HG02759 (cell line): ENCODE results near the gene SCUBE1.
"Not testable (repeated sequence)": the region's sequence is repeated elsewhere in the genome, so short reads cannot be mapped to it uniquely, and the experiment has no call there.

ENCODE experiments used
- ATAC-seq: cut with Tn5 transposase; IDR thresholded peaks from one replicate; pipeline ENCODE4 v1.9.1; 2021; ENCODE audit warnings: mild to moderate bottlenecking, moderate library complexity; ENCODE audit not compliant: unreplicated experiment

SCUBE1 gene

DNA sequence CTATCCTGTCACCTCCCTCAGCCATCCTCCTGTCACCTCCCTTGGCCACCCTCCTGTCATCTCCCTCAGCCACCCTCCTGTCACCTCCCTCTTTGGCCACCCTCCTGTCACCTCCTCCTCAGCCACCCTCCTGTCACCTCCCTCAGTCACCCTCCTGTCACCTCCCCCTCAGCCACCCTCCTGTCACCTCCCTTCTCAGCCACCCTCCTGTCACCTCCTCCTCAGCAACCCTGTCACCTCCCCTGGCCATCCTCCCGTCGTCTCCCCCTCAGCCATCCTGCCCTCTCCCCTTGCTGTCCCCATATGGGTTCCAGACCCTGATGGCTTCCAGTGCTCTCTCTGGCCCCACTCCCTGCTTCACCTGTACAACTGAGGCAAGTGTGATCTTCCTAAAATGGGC is 61.8 kb downstream of the SCUBE1 start:
- ATAC-seq, result no peak

DNA sequence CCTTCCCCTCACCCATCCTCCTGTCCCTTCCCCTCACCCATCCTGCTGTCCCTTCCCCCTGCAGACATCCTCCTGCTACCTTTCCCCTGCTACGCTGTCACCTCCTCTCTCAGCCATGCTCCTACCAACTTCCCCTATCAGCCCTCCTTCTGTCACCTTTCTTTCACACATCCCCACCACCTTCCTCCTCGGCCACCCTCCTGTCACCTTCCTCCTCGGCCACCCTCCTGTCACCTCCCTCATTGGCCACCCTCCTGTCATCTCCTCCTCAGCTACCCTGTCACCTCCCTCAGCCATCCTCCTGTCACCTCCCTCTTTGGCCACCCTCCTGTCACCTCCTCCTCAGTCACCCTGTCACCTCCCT is 62.7 kb downstream of the SCUBE1 start:
- not testable (repeated sequence) for ATAC-seq

DNA sequence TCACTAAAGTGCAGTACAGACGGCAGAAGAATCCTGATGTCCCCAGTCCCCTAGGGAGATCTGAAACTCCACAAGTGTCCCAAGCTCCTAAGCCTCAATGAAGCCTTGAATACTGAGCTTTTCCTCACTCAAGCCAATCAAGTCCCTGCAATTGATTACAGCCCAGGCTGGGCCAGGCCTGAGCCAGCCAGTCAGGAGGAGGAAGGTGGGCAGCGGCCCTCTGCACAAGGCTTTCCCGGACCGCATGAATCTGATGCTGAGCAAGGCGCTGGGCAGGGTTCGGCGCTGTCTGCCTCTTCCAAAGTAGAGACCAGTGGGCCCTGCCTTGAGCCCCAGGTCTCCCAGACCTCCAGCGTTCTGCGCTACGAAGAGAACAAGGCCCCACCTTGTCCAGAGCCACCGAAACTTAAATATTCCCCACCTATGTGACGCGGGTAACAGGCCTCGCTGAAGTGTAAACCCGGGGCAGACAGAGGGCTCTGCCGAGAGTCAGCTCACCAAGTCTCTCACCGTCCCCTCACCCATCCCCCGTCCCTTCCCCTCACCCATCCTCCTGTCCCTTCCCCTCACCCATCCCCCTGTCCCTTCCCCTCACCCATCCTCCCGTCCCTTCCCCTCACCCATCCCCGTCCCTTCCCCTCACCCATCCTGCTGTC is 63.2 kb downstream of the SCUBE1 start:
- no peak for ATAC-seq

DNA sequence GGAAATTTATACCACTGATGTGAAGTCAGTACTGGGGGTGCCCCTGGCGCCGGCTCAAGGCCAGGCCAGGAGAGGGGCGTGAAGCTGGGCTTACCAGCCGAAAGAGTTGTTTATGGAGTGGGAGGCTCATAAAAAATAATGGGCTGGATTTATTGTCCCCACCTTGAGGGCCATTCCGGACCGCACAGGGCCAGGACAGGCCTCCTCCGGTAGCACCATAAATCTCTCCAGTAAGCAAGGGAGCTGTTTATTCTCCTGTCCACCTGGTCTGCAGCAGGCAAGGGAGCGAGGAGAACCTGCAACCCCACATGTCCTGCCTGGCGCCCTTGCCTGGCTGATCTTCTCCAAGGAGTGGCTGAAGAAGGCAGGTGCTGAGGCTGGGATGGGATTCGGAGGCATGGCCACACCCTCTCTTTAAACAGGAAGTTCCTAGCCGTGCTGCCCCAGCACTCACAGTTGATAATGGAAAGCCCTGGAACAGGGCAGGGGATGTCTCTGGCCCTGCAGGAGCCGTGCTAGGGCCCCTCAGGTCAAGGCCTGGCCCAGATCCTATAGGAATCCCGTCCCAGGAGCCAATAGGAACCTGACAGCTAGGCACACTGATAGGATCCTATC is 65.1 kb downstream of the SCUBE1 start:
- no peak for ATAC-seq

DNA sequence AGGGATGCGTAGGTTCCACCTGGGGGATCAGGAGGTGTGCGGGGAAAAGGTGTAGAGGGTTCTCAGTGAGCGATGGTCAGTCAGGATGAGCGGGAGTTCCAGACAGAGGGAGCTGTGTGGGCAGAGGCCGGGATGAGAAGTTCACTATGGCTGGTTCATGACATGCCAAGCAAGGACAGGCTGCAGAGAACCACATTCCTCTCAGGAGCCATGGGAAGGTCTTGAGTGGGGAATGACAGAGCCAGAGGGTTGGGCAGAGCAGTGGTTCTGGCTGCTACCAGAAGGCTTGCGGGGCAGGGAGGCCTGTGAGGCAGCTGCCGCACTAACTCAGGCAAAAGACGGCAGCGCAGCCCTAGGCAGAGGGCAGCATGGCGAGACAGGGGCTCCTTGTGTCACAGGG is 66.1 kb downstream of the SCUBE1 start:
- ATAC-seq, result no peak

DNA sequence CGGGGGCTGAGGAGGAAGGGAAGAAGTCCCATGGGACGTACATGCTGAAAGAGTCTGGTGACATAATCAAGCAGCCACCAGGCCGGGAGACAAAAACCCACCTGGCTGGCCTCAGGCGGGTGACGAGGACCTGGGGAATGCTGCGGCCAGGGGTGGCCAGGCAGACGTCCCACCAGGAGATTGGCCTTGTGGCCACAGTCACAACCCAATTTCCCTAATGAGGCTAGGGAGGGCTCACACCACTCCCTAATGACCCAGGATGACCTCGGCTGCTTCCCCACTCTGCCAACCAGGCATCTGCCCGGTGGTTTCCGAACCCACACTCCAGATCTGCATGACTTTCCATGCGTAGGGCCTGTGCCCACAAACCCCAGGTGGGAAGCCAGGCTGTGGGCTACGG is 66.9 kb downstream of the SCUBE1 start:
- ATAC-seq, result no peak

DNA sequence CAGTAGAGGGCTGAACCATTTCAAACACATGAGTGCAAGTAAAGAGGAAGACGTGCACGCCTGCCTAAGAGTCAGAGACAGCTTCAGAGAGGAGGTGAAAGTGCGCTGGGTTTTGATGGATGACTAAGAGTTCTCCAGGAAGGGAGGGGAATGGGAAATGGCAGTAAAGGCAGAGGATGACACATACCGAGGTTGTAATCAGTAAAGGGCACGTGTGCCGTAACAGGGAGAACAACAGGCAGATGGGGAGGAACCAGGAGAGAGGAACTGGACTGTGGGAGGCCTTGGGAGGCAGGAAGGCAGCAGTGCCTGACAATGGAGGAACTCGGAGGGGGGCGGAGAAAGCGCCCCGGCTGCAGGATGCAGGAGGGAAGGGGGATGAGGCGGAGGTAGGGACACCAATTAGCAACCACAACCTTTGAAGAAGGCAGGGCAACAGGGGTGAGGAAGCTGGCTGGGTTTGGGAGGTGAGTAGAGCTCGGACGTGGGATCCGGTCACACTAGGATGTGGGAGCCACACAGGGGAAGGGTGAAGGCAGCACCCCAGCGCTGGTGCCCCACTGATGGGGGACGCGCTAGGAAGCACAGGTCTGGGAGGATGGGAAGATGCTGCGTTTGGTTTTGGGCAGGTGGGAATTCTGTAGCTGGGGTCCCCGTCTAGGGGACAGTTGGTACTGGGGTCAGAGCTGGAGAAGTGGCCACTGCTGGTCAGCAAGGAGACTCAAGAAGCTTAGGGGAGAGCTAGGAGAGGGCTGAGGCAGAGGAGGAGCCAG is 67.4 kb downstream of the SCUBE1 start:
- no peak for ATAC-seq

DNA sequence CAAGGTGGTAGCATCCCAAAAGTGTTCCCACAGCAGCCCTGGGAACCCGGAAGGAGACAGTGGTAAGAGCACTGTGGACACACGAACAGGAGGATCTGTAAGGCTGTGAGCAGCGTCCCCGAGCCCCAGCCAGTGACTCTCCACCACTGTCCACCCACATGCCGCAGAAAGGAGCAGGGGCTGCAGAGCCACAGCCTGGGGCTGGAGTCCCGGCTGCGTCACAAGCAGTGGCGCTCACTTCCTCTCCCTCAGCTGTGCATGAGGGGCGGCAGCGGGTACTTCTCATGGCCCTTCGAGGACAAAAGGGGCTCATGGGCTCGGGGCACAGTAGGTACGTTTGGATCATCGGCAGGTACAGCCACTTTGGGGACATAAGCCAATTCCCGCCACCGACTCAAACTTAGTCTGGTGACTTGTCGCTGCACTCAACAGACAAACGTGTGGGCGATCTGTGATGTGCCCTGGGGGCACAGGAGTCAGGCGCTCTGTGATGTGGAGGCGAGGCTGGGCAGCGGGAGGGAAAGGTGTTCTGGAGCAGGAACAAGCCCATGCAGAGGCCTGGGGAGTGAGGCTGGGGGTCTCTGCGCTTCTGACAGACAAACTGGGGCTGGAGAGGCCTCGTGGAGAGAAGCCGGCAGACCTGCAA is 68.5 kb downstream of the SCUBE1 start:
- no peak for ATAC-seq

DNA sequence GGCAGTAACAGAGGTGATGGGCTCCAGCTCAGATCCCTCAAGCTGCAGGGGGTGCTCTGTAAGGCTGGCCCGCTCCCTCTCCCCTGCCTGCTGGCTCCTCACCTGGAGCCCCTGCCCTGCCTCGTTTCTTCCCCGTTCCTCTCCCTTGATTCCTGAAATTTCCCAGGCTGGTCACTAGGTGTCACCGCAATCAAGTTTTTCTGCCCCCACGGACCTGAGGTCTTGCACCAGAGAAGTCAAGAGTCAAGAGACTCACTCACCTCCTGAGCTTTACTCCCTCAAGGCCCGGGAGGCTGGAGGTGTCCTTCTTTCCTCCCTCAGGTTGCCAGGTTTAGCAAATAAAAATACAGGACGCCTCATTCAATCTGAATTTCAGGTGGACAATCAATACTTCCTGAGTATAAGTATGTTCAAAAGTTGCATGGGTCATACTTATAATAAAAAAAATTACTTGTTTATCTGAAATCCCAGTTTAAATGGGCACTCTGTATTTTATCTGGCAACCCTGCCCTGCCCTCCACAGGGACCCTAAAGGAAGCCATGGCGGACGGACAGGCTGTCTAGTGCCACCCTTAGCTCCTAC is 69.2 kb downstream of the SCUBE1 start:
- no peak for ATAC-seq

DNA sequence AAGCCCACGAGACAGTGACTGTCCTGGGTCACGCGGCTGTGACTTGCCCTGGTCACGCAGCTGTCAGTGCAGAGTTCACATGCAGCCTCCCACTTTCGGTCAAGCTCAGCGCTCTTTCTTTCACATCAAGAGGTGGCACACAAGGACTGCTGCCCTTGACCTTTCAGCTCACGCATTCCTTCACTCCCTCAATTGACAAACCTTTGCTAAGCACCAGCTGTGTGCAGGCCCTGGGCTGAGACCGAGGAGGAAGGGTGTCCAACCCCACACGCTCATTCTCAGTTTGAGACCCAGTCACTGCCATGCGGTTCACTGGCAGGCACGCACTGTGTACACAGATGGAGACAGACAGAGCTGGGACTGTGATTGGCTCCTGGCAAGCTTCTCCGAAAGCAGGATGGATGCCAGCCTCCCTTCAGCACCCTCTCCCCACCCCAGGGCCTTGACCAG is 70.3 kb downstream of the SCUBE1 start:
- ATAC-seq, result no peak

DNA sequence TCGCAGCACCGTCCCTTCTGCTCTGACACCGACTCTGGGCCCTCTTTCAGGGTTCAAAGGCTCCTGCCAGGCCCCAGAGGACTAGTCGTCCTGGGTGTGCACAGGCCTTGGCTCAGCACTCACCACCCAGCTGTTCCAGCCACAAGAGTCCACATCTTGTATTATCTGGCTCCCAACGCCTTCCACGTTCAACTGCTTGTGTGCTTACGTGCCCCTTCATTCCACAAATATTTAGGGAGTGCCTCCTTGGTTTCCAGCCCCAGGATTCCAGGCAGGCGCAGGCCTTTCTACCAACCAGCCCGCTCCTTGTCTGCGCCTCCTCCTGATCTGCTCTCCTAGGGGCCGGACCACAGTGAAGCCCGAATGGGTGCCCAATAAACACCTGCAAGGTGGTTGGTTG is 70.9 kb downstream of the SCUBE1 start:
- no peak for ATAC-seq

DNA sequence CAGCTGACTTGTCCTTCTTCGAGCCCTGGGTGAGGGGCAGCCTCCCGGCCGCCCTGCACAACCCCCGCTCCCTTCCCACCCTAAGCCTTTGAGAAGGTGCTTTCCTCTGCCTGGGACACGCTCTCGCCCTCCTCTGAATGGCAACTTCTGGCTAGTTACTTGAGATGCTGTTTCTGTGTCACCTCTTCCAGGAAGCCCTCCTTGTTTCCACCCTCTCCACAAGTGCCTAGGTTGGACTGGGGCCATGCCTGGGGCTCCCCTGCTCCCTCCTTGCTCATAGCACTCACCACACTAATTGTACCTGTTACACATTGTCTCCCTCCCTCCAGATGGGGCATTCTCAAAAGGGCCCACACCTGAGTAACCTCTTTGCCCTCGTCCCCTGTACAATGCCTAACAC is 72.2 kb downstream of the SCUBE1 start:
- no peak for ATAC-seq

DNA sequence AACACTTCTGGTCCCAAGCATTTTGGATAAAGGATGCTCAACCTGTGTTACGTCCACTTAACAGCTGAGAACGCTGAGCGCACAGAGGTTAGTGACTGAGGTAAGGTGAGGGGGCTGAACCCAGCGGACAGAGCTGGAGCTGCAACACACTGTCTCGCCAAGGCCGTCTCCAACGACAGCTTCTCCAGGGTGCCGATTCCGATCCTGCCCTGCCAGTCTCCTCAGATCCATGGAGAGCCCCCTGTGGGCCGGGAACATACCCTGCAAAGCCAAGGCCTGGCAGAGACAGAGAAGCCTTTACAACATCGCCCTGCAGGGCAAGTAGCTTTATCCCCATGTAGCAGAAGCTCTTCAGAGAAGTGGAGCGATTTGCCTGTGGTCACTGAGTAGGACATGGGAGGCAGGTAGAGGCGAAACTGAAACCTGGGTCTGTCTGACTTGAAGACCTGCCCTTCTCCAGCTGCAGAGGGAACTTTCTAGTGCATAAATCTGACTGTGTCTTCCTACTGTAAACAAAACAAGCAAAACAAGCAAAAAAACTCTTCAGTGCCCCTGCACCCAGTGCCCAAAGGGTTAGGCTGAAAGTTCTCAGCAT is 72.8 kb downstream of the SCUBE1 start:
- ATAC-seq, result no peak

DNA sequence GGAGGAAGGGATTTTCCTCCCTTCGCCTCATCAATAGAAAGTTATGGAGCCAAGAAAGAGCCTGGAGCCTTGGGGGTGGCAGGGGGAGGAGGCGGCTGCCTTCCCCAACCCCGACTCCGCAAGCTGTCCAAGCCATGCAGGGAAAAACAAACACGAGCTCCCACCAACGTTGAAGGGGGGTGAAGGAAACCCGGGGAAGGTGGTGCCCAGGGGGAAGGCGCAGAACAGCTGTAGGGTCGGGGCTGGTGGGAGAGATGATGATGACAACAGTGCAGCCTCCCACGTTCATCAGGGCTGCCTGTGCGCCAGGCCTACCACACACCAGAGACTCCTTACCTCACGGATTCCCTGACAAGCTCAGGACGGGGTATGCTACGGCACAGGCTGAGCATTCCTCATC is 73.5 kb downstream of the SCUBE1 start:
- ATAC-seq, result no peak

DNA sequence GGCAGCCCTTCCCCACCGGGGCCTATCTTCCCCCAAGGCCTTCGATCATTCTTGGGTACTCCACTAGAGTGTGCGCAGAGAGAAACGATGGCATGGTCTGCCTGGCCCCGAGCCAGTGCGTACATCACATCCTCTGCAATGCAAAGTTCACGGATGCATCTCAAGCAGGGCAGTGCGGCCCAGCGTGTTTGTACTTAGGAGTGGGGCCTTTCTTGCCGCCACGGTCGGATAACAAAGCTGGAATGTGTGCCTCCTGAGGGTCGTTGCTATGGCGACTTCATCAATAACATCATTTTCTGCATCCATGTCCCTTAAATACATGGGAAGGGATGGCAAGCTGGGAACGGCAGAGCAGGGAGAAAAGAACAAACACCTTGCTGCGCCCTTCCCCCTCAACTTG is 73.9 kb downstream of the SCUBE1 start:
- ATAC-seq, result no peak

DNA sequence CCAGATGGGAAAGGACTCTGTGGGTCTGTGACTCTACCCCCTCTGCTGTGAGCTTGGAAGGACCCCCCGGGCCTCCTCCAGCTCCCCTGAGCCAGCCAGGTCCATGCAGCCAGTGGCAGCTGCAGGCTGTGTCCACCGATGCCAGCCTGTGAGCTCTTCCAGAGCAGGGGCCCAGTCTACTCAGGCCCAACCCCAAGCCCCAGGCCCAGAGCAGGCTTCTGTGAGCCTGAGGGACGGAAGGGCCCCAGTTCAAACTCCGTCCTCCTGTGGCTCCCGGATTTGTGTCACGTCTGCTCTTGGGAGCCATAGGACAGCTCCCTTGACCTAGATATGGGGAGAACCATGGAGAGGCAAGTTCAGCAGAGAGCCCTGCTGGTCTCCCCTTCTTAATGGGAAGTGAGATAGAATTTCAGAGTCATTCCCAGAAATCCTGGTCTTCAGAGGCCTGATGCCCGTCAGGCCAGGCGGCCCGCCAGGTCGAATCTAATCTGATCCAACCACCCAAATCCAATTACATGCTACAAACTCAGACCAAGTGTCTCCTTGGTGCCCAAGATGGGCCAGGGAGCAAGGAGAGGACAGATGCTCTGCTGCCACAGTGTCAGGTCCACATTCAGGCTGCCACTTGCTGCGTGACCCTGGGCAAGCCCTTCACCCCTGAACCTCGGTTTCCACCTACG is 75.1 kb downstream of the SCUBE1 start:
- no peak for ATAC-seq

DNA sequence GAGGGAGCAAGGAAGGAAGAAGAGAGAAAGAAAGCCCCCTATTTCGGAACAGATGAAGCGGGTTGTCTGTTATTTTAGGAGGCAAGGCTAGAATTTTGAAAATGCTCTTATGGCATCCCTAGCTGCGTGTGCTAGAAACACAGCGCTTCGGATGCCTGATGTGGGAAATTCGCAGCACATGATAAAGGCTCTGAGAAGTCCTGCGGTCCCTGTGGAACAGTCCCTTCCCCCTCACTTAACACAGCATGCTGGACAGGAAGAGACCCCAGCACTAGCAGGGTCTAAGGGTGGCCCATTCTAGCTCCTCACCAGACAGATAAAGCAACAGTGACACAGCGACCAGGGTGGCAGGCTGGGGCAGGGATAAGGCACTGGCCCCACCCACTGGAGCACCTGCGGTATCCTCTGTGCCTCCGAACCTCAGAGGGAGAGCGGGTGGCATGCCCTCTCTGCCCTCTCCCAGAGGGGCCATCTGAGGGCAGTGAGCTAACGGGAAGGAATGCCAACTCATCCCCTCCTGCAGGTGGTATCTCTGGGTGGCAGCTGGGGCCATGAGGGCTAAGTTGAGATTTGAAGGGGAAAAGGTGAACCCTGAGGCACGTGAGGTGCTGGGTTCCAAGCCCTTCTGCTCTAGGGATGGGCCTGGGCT is 75.7 kb downstream of the SCUBE1 start:
- no peak for ATAC-seq

DNA sequence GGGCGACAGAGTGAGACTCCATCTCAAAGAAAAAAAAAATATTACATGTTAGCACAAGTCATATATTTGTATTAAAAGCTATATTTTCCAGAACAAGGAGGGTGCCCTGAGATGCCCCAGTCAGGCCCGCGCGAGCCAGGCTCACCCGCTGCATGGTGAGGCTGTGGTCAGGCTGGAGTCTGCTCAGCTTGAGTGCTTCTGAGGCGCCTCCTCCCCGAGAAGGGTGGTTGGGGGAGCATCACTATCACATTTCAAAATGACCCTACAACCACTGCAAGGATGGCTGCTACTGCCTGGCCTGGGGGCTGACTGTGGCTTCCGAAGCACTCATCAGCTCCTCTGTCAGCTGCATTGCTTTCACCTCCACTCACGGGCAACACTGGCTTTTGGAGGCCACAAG is 77.1 kb downstream of the SCUBE1 start:
- ATAC-seq, result no peak

DNA sequence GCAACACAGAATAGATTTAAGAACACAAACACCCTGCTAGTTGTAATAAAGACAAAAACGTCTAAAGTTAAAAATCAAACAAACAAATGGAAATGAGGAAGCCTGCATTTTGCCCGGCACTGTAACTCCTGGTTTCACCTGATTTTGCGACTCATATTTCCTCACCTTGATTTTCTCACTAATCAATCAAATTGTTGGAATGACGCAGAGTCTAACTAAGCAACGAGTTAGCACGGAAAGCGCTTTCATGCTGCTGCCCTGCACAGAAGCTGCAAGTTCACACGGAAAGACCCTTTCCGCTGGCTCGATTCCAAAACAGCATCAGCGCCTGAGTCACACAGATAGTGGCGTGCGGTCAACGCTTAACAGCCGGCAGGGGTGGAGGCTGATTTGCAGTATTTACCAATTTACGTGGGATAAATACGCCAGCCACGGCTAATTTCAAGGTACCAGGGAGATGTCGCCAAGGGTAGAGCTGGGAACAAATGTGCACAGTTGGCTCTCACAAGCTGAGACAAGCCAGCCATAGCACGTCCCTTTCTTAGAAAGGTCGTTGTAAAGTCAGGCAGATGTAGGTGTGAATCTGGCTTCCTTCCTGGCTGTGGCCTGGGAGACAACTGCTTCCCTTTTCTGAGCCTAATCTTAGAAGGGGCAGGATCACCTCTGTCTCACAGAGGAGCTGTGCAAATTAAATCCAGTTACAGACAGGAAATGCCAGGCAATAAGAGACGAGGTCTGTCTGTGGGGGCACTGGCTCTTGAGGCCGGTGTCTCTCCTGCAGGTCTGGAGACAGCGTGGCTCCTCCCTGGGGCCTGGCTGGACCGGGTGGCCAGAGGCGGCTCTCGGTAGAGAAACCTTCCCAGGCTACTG is 79.3 kb downstream of the SCUBE1 start:
- peak; percentile 83 for ATAC-seq
